Neutrophil (primary cell): ENCODE results near the gene ZMYM3.

Source experiments
- H3K27ac ChIP-seq: fragments of 200-600 bp; sonication (generic); 2 replicates; pipeline ENCODE4 v1.5.1; 2016; ENCODE audit warnings: mild to moderate bottlenecking, moderate library complexity
- H3K27me3 ChIP-seq: fragments of 200-600 bp; sonication (generic); 2 replicates; pipeline ENCODE4 v1.6.0; 2016; ENCODE audit warnings: mild to moderate bottlenecking
- H3K36me3 ChIP-seq: fragments of 200-600 bp; sonication (generic); 2 replicates; pipeline ENCODE4 v1.5.1; 2017
- H3K4me1 ChIP-seq, 2 experiments: fragments of 200-600 bp in 1 of 2; sonication (generic) in 1 of 2; 1 replicate in 1 of 2; 2 replicates in 1 of 2; pipeline versions ENCODE4 v1.5.1 to v1.6.1; 2013 to 2016; ENCODE audit warnings: low read depth in 1 of 2, low read length in 1 of 2, mild to moderate bottlenecking in 1 of 2, moderate library complexity in 1 of 2; ENCODE audit not compliant: control insufficient read depth in 1 of 2, insufficient read depth in 1 of 2
- H3K4me3 ChIP-seq, 2 experiments: fragments of 200-600 bp in 1 of 2; sonication (generic) in 1 of 2; 1 replicate in 1 of 2; 2 replicates in 1 of 2; pipeline ENCODE4 v1.5.1; 2013 to 2016; ENCODE audit warnings: low read depth in 1 of 2, low read length in 1 of 2, mild to moderate bottlenecking in 1 of 2, moderate library complexity in 1 of 2
- H3K9me3 ChIP-seq: fragments of 200-600 bp; sonication (generic); 2 replicates; pipeline ENCODE4 v1.5.1; 2016
- TF ChIP-seq, protein P1 (sequence below): fragments of 200-600 bp; sonication (generic); IDR thresholded peaks from 2 replicates; pipeline ENCODE4 v1.5.1; 2016; ENCODE audit warnings: antibody characterized with exemption

The ZMYM3 gene

DNA sequence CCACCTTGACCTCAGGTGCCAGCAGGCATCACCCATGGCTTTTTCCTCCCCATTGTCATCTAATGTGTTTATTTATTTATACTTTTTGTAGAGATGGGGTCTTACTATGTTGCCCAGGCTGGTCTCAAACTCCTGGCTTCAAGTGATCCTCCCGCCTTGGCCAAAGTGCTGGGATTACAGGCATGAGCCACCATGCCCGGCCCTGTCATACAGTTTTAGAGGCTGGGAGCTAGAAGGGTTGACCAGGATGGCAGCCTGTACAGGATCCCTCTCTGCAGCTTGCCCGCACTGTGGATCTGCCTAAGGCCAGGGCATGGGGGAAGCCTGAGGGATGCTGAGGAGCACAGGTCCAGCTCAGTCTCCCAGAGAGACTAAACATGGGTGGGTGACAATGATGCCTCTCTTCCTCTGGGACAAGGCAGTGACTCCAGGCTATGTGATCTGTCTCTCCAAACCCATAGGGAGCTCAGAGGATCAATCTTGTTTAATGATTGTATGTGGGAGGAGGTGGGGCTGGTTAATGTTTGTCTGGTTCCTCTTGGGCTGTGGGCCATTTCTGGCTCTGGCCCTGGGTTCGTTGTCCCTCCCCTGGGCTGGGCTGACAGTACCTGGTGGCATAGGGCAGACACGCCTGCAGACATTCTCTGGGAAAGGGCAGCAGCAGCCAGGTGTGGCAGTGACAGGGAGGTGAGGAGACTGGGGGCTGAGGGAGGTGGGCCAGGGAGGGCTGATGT, 39.2 kb downstream of the ZMYM3 start:
- Histone ChIP-seq H3K36me3 (no peaks in the 10 kb centered on the region), H3K27me3 (no peaks in the 10 kb centered on the region), H3K4me3 (no peak overlapping the region), H3K9me3 (no peaks in the 10 kb centered on the region), H3K4me1 (no peaks in the 10 kb centered on the region), H3K27ac (no peak overlapping the region)
- TF ChIP-seq, protein P1, sequence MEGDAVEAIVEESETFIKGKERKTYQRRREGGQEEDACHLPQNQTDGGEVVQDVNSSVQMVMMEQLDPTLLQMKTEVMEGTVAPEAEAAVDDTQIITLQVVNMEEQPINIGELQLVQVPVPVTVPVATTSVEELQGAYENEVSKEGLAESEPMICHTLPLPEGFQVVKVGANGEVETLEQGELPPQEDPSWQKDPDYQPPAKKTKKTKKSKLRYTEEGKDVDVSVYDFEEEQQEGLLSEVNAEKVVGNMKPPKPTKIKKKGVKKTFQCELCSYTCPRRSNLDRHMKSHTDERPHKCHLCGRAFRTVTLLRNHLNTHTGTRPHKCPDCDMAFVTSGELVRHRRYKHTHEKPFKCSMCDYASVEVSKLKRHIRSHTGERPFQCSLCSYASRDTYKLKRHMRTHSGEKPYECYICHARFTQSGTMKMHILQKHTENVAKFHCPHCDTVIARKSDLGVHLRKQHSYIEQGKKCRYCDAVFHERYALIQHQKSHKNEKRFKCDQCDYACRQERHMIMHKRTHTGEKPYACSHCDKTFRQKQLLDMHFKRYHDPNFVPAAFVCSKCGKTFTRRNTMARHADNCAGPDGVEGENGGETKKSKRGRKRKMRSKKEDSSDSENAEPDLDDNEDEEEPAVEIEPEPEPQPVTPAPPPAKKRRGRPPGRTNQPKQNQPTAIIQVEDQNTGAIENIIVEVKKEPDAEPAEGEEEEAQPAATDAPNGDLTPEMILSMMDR: no peak

DNA sequence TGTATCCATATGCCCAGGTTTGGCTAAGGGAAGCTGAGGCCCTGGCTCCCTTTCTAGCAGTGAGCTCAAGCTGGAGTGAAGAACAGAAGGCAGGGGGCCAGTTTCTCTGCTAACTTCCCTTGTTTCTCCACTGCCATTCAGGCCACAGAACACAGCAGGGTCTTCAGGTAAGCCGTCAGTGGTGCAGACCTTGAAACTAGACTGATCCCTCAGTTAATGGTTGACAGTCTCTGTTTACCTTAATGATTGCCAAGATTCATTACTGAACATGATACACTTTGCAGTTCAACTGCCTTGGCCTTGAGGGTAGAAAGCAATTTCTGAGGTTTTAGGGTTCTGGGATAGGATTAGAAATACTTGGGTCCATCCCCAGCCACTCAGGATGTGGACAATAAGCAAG, 39.8 kb downstream of the ZMYM3 start:
- H3K27me3 ChIP-seq: no peaks in the 10 kb centered on the region
- H3K27ac ChIP-seq: no peak overlapping the region
- H3K4me3 ChIP-seq: no peak overlapping the region
- no peaks in the 10 kb centered on the region for H3K36me3 ChIP-seq
- TF ChIP-seq, protein P1: no peak
- no peaks in the 10 kb centered on the region for H3K9me3 ChIP-seq
- no peaks in the 10 kb centered on the region for H3K4me1 ChIP-seq

DNA sequence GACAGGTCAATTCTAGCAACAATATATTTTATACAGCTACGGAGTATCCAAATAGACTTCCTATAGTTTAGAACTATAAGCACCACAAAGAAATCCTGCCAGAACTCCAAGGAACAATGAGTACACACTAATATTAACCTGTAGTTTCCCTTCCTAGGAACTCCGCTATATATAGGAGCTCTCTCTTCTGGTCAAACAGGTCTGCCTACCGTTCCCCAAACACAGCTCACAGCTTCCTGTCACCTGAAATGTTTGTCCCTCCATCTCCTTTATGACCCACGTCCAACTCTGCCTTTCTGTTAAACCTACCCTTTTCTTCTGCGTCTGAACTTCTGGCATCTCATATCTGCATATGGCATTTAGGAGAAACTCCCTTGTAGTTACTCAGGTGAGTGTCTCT, 41.4 kb downstream of the ZMYM3 start:
- Histone ChIP-seq H3K9me3 (no peaks in the 10 kb centered on the region), H3K27ac (no peak overlapping the region), H3K4me1 (no peaks in the 10 kb centered on the region), H3K36me3 (no peaks in the 10 kb centered on the region), H3K27me3 (no peaks in the 10 kb centered on the region), H3K4me3 (no peak overlapping the region)
- TF ChIP-seq, protein P1: no peak

DNA sequence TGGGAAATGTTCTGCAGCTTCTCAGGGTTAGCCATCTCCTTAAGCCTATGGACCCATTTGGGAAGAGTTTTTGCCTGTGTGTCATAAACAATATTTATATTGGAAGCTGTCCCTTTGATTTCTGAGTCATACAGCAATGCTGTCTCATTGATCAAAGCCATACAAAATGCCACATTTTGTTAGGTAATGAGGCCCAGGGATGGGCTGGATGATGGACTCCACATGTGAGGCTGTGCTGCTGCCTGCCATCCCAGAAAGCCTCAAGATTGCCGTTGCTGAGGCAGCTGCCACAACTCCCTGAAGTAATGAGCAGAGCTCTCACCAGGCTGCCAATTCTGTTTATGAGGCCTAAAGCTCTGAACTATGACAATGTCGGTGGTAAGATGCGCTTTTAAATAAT, 43.1 kb downstream of the ZMYM3 start:
- TF ChIP-seq, protein P1: no peak
- no peaks in the 10 kb centered on the region for H3K4me1 ChIP-seq
- H3K27me3 ChIP-seq: no peaks in the 10 kb centered on the region
- no peaks in the 10 kb centered on the region for H3K9me3 ChIP-seq
- H3K27ac ChIP-seq: no peak overlapping the region
- H3K36me3 ChIP-seq: no peaks in the 10 kb centered on the region
- no peak overlapping the region for H3K4me3 ChIP-seq

DNA sequence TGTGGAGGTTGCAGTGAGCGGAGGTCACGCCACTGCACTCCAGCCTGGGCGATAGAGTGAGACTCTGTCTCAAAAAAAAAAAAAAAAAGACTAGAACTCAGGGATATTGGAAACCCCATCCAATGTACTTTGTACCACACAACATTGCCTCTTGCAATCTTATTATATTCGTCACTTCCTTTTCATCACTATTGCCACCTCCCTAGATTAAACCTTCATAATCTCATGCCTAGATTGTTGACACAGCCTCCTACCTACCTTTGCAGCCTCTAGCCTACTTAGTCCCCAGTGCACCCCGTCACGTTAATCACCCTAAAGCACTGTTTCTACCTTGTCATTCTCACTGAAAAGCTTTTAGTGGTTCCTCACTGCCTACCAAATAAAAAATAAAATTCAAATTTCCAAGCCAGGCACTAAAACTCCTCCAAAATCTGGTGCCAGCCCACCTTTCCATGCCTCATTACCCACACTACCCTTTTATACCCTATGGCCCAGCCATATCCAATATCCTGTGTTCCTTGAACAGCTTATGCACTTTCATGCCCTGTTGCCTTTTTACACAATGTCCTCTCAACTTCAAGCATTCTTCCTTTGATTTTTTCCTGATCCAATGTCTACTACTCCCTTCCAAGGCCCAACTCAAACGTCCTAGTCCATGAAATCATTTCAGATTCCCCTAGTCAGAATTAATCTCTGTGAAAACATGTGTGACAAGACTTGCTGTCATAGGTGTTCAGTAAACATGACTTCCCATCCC, 54.5 kb downstream of the ZMYM3 start:
- no peaks in the 10 kb centered on the region for H3K36me3 ChIP-seq
- H3K27me3 ChIP-seq: no peaks in the 10 kb centered on the region
- no peak overlapping the region for H3K27ac ChIP-seq
- no peak overlapping the region for H3K4me3 ChIP-seq
- TF ChIP-seq, protein P1: no peak
- H3K9me3 ChIP-seq: no peaks in the 10 kb centered on the region
- peaks cover 15 to 16% of the 10 kb centered on the region in 2 experiments for H3K4me1 ChIP-seq
